HepG2 (cell line): ENCODE measurements around the gene CYSLTR2. TPM values are rescaled to one million over a fixed set of nuclear protein-coding genes. Genes with fewer than 3 reads are reported as not detected.

Source experiments
- ATAC-seq: fragments of 200-7000 bp; cut with Tn5 transposase; 3 replicates; pipeline ENCODE4 v1.9.1; 2020; ENCODE audit warnings: mild to moderate bottlenecking, moderate library complexity
- BruUV-seq: library from RNA; stranded (reverse); fragments of 400-500 nt; replicated peaks from 2 replicates; lab custom pipeline; 2021; lab: Mats Ljungman, UMichigan
- CTCF ChIA-PET: fragments of 300-600 bp; formaldehyde crosslinking; extraction: SDS; loops from one replicate; lab custom pipeline; 2021; ENCODE audit warnings: low total read pairs, inconsistent platforms, low intra/inter-chr PET ratio; lab: Yijun Ruan, JAX
- POLR2A ChIA-PET: fragments of 350-600 bp; sonication (Branson Sonifier 250); formaldehyde crosslinking; loops from one replicate; lab custom pipeline; 2020; ENCODE audit warnings: antibody characterized with exemption, inconsistent platforms; lab: Yijun Ruan, JAX
- DNase-seq: peaks from one replicate; pipeline ENCODE4 v3.0.0-alpha.2; 2015; ENCODE audit warnings: low spot score
- FAIRE-seq: peaks from 3 replicates; lab custom pipeline; 2011; peaks lifted over from hg19 to GRCh38; lab: Jason Lieb, UNC
- H2AFZ ChIP-seq: one replicate; pipeline ENCODE4 v1.6.1; 2011; ENCODE audit warnings: low read length, inconsistent platforms
- H3K27ac ChIP-seq: fragments of 300-600 bp; 3 replicates; pipeline ENCODE4 v1.8.0; 2011; ENCODE audit warnings: mixed run types, mild to moderate bottlenecking, mixed read lengths, low read length, inconsistent platforms; ENCODE audit not compliant: insufficient read depth; ENCODE audit errors: extremely low read length
- H3K27me3 ChIP-seq, 2 experiments: fragments of 200-600 bp in 1 of 2; 2 replicates in 1 of 2; 3 replicates in 1 of 2; pipeline versions ENCODE4 v1.6.0 to v1.8.0; 2011; ENCODE audit warnings: low read length in 2 of 2, mild to moderate bottlenecking in 2 of 2, moderate library complexity in 2 of 2, inconsistent platforms in 1 of 2; ENCODE audit not compliant: insufficient read depth in 2 of 2, control insufficient read depth in 1 of 2
- H3K36me3 ChIP-seq, 2 experiments: fragments of 200-600 bp in 1 of 2; replicated peaks in 1 of 2; 2 replicates in 1 of 2; 3 replicates in 1 of 2; pipeline versions ENCODE4 v1.5.1 to v1.8.0; 2011; ENCODE audit warnings: low read length in 2 of 2, inconsistent platforms in 1 of 2; ENCODE audit not compliant: insufficient read depth in 2 of 2, control insufficient read depth in 1 of 2
- H3K4me1 ChIP-seq: 2 replicates; pipeline ENCODE4 v1.5.1; 2012; ENCODE audit warnings: low read length, inconsistent platforms; ENCODE audit not compliant: insufficient read depth
- H3K4me2 ChIP-seq: 2 replicates; pipeline ENCODE4 v1.6.0; 2011; ENCODE audit warnings: low read depth, low read length, inconsistent platforms
- H3K4me3 ChIP-seq, 3 experiments: fragments of 200-600 bp in 1 of 3; sonication (generic), shearing (Covaris generic) in 1 of 3; replicated peaks in 1 of 3; 2 replicates each; pipeline ENCODE4 v1.5.1; 2011 to 2016; ENCODE audit warnings: low read length in 3 of 3, inconsistent platforms in 2 of 3, low read depth in 2 of 3, mild to moderate bottlenecking in 2 of 3, control low read depth in 1 of 3, mixed read lengths in 1 of 3; ENCODE audit not compliant: insufficient read depth in 1 of 3
- H3K79me2 ChIP-seq: one replicate; pipeline ENCODE4 v1.6.1; 2011; ENCODE audit warnings: low read length, inconsistent platforms; ENCODE audit not compliant: insufficient read depth
- H3K9ac ChIP-seq: 2 replicates; pipeline ENCODE4 v1.6.0; 2011; ENCODE audit warnings: mild to moderate bottlenecking, low read depth, low read length, inconsistent platforms; ENCODE audit not compliant: insufficient read depth
- H3K9me3 ChIP-seq: 2 replicates; pipeline ENCODE4 v1.5.1; 2012; ENCODE audit warnings: mild to moderate bottlenecking, low read length
- H4K20me1 ChIP-seq: 2 replicates; pipeline ENCODE4 v1.6.0; 2011; ENCODE audit warnings: inconsistent platforms, mild to moderate bottlenecking, low read length, moderate library complexity; ENCODE audit not compliant: insufficient read depth
- CBX5 ChIP-seq: sonication (generic); formaldehyde crosslinking; IDR thresholded peaks from 2 replicates; pipeline ENCODE4 v1.4.0; 2020; ENCODE audit warnings: missing genetic modification reagents, borderline replicate concordance
- DR1 ChIP-seq: sonication (generic); formaldehyde crosslinking; IDR thresholded peaks from 2 replicates; pipeline ENCODE4 v1.8.0; 2021; ENCODE audit warnings: mild to moderate bottlenecking, missing genetic modification reagents, inconsistent platforms
- HBP1 ChIP-seq: IDR thresholded peaks from 2 replicates; pipeline ENCODE4 v1.6.1; 2016; ENCODE audit warnings: low read depth, control low read depth
- KDM2A ChIP-seq: sonication (generic); formaldehyde crosslinking; IDR thresholded peaks from 2 replicates; pipeline ENCODE4 v1.4.0; 2020; ENCODE audit warnings: low read depth, missing genetic modification reagents, borderline replicate concordance
- MTF1 ChIP-seq: sonication (generic); formaldehyde crosslinking; IDR thresholded peaks from 2 replicates; pipeline ENCODE4 v1.5.0; 2020; ENCODE audit warnings: missing genetic modification reagents
- PHF8 ChIP-seq: sonication (generic); formaldehyde crosslinking; IDR thresholded peaks from 2 replicates; pipeline ENCODE4 v1.5.0; 2020; ENCODE audit warnings: missing genetic modification reagents
- POLR2AphosphoS5 ChIP-seq: IDR thresholded peaks from 2 replicates; pipeline ENCODE4 v1.6.1; 2012; ENCODE audit warnings: low read depth, low read length
- RBAK ChIP-seq: sonication (generic); formaldehyde crosslinking; IDR thresholded peaks from 2 replicates; pipeline ENCODE4 v1.5.1; 2020; ENCODE audit warnings: mild to moderate bottlenecking, missing genetic modification reagents
- REST ChIP-seq, 2 experiments: IDR thresholded peaks; 2 replicates each; pipeline ENCODE4 v1.6.1; 2011 to 2012; ENCODE audit warnings: low read length in 2 of 2, borderline replicate concordance in 1 of 2, low read depth in 1 of 2, mild to moderate bottlenecking in 1 of 2, moderate library complexity in 1 of 2
- SPEN ChIP-seq: sonication (generic); formaldehyde crosslinking; IDR thresholded peaks from 2 replicates; pipeline ENCODE4 v1.5.1; 2020; ENCODE audit warnings: low read depth, mild to moderate bottlenecking, missing genetic modification reagents
- SUZ12 ChIP-seq: fragments of 150-350 bp; IDR thresholded peaks from 2 replicates; pipeline ENCODE4 v1.6.1; 2014; ENCODE audit warnings: low read depth, low read length
- TBX2 ChIP-seq: sonication (generic); formaldehyde crosslinking; IDR thresholded peaks from 2 replicates; pipeline ENCODE4 v1.5.0; 2020; ENCODE audit warnings: missing genetic modification reagents, mild to moderate bottlenecking, borderline replicate concordance
- TMF1 ChIP-seq: sonication (generic); formaldehyde crosslinking; IDR thresholded peaks from 2 replicates; pipeline ENCODE4 v1.8.1; 2022; ENCODE audit warnings: low read depth, missing genetic modification reagents
- ZNF326 ChIP-seq: sonication (generic); formaldehyde crosslinking; IDR thresholded peaks from 2 replicates; pipeline ENCODE4 v1.4.0; 2020; ENCODE audit warnings: missing genetic modification reagents, borderline replicate concordance
- ZNF34 ChIP-seq: sonication (generic); formaldehyde crosslinking; IDR thresholded peaks from 2 replicates; pipeline ENCODE4 v1.4.0; 2020; ENCODE audit warnings: mild to moderate bottlenecking, missing genetic modification reagents, borderline replicate concordance
- ZNF792 ChIP-seq: IDR thresholded peaks from 2 replicates; pipeline ENCODE4 v1.6.1; 2016
- WGBS: methylation state at CpG from one replicate; pipeline ENCODE4 v1.1.6; 2017; ENCODE audit warnings: low lambda C conversion rate; 5-methylcytosine and 5-hydroxymethylcytosine counted together
- in situ Hi-C: cut with HindIII; loops from 2 replicates; pipeline ENCODE4 v1.10.0; 2017; ENCODE audit warnings: low pct_unique_long_range_greater_than_20kb; ENCODE audit not compliant: extremely low pct_ligation_motif_present
- intact Hi-C: fragments of 100-400 bp; cut with micrococcal nuclease; formaldehyde crosslinking; loops from one replicate; pipeline ENCODE4 v1.10.0; 2022; ENCODE audit not compliant: unreplicated experiment
- polyA plus RNA-seq, 8 experiments: library from polyadenylated mRNA; depleted of rRNA in 3 of 8; stranded (reverse) in 7 of 8; unstranded in 1 of 8; fragments of >200 nt; fragmentation: Illumina TruSeq in 4 of 8; extraction: Trizol in 4 of 8; gene quantifications; 2 replicates each; pipeline versions ENCODE4 v1.2.1 to v1.2.3, GENCODE V29; 2011 to 2016; ENCODE audit warnings: low read depth in 4 of 8, missing spikeins in 1 of 8, mixed read lengths in 1 of 8; ENCODE audit not compliant: insufficient read depth in 1 of 8
- total RNA-seq, 5 experiments: library from RNA; depleted of rRNA; stranded (reverse); fragments of >200 nt; fragmentation: Illumina TruSeq; extraction: Trizol; gene quantifications; 2 replicates each; pipeline ENCODE4 v1.2.3, GENCODE V29; 2016; ENCODE audit warnings: low read depth in 1 of 5

The CYSLTR2 gene
- total and polyA plus RNA-seq, 2 of the 13 experiments (the other 11 are each of a cell fraction or from before 2014, with no cell fraction given), result not detected

- no peak overlapping the region for H3K4me2 ChIP-seq
- ATAC-seq, result no peak
- POLR2A ChIA-PET, result no interaction called here
Measured at GRCh38 chr13:48708764-48709163, 55.0 kb downstream of the CYSLTR2 start.

GRCh38 chr13:48709213-48709612 lies 55.5 kb downstream of the CYSLTR2 start:
- BruUV-seq, result no TSS peak
- intact Hi-C loops, result no loop called here
- TF ChIP-seq RBAK (CRISPR knock-in tag) (no peak), MTF1 (CRISPR knock-in tag) (no peak), REST (IDR thresholded peaks at IDR 0.05; ENCODE audit: borderline replicate concordance in 1 of 2, low read depth in 1 of 2, low read length in 2 of 2) (no peak), SPEN (no peak), CBX5 (CRISPR knock-in tag) (no peak), TMF1 (no peak), ZNF34 (CRISPR knock-in tag) (no peak), ZNF326 (no peak), TBX2 (CRISPR knock-in tag) (no peak)

More at GRCh38 chr13:48708764-48709163, 55.0 kb downstream of the CYSLTR2 start:
- intact Hi-C loops (no loop called here), in situ Hi-C loops (no loop called here)
- H3K27me3 ChIP-seq, result no peaks in the 10 kb centered on the region
- H3K9ac ChIP-seq, result no peak overlapping the region
- CTCF ChIA-PET, result no interaction called here
- no peaks in the 10 kb centered on the region for H3K4me1 ChIP-seq
- no peak overlapping the region for H2AFZ ChIP-seq
- FAIRE-seq (no peak), DNase-seq (no peak)
- no peak overlapping the region for H3K4me3 ChIP-seq
- no peaks in the 10 kb centered on the region for H4K20me1 ChIP-seq
- H3K79me2 ChIP-seq, result no peaks in the 10 kb centered on the region
- H3K36me3 ChIP-seq, result no peaks in the 10 kb centered on the region
- WGBS, result 20% methylated on average over 1 of the region's 1 CpG
- no TSS peak for BruUV-seq
- H3K9me3 ChIP-seq, result no peaks in the 10 kb centered on the region; the same call in 1 of the 2 replicates
- no peak overlapping the region for H3K27ac ChIP-seq
- TF ChIP-seq ZNF792 (CRISPR knock-in tag), result no peak
- no peak for TF ChIP-seq SUZ12
- TF ChIP-seq PHF8 (CRISPR knock-in tag), result no peak
- TF ChIP-seq KDM2A (CRISPR knock-in tag), result no peak
- TF ChIP-seq HBP1 (CRISPR knock-in tag), result no peak
- no peak for TF ChIP-seq POLR2AphosphoS5
- TF ChIP-seq DR1 (CRISPR knock-in tag), result no peak

More at GRCh38 chr13:48709213-48709612, 55.5 kb downstream of the CYSLTR2 start:
- H3K4me3 ChIP-seq, result no peak overlapping the region
- H3K4me1 ChIP-seq, result no peaks in the 10 kb centered on the region
- 25% methylated on average over 2 of the region's 2 CpGs for WGBS
- no peaks in the 10 kb centered on the region for H3K27me3 ChIP-seq
- no peaks in the 10 kb centered on the region for H3K79me2 ChIP-seq
- no peak for DNase-seq
- no peaks in the 10 kb centered on the region for H3K36me3 ChIP-seq
- no peaks in the 10 kb centered on the region; the same call in 1 of the 2 replicates for H3K9me3 ChIP-seq
- CTCF ChIA-PET, result no interaction called here
- in situ Hi-C loops, result no loop called here
- no peak for FAIRE-seq
- no peak overlapping the region for H3K9ac ChIP-seq
- ATAC-seq, result no peak
- no peak overlapping the region for H3K4me2 ChIP-seq
- no peak overlapping the region for H2AFZ ChIP-seq
- no peak overlapping the region for H3K27ac ChIP-seq
- H4K20me1 ChIP-seq, result no peaks in the 10 kb centered on the region
- POLR2A ChIA-PET, result no interaction called here
